Measurements from ENCODE around the gene RUBCN.

- TF ChIP-seq L3MBTL2 (conservative IDR thresholded peaks at IDR 0.05) (no peak), ARNT (IDR thresholded peaks at IDR 0.05) (no peak), ELF4 (IDR thresholded peaks at IDR 0.05) (no peak), FOXA1 (IDR thresholded peaks at IDR 0.05) (no peak), TARDBP (IDR thresholded peaks at IDR 0.05) (no peak), SP1 (IDR thresholded peaks at IDR 0.05) (no peak), BHLHE40 (IDR thresholded peaks at IDR 0.05; ENCODE audit: borderline replicate concordance) (no peak)
Measured at GRCh38 chr3:197750858-197751737, 14.4 kb upstream of the RUBCN start.
